Measurements from ENCODE around the gene SOX6.

The SOX6 gene

DNA sequence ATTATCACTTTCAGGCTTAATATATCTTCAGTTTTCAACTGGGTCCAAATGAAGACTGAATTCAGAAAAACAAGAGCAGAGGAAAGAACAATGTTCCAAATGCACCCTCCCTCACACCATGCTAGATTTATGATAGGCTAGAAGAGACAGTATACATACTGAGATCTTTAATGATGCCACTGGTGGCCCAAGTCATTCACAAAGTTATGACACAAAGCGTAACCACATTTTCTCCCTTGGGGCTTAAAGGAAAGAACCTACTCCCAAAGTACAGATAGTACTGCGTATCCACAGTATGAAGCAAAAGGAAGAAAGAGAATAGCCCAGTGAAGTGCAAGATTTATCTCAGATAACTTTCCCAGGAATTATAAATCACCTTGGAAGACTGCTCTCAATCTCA lies 10.9 kb upstream of the SOX6 start:
- TF ChIP-seq, protein P1, sequence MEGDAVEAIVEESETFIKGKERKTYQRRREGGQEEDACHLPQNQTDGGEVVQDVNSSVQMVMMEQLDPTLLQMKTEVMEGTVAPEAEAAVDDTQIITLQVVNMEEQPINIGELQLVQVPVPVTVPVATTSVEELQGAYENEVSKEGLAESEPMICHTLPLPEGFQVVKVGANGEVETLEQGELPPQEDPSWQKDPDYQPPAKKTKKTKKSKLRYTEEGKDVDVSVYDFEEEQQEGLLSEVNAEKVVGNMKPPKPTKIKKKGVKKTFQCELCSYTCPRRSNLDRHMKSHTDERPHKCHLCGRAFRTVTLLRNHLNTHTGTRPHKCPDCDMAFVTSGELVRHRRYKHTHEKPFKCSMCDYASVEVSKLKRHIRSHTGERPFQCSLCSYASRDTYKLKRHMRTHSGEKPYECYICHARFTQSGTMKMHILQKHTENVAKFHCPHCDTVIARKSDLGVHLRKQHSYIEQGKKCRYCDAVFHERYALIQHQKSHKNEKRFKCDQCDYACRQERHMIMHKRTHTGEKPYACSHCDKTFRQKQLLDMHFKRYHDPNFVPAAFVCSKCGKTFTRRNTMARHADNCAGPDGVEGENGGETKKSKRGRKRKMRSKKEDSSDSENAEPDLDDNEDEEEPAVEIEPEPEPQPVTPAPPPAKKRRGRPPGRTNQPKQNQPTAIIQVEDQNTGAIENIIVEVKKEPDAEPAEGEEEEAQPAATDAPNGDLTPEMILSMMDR (conservative IDR thresholded peaks at IDR 0.05; ENCODE audit: low read depth), result no peak
- no peak for DNase-seq (ENCODE audit: low spot score)
- POLR2A ChIA-PET (ENCODE audit: low non-redundant PET), result no interaction called here
- no peak overlapping the region for H3K27ac ChIP-seq
- CTCF ChIA-PET, result no interaction called here

DNA sequence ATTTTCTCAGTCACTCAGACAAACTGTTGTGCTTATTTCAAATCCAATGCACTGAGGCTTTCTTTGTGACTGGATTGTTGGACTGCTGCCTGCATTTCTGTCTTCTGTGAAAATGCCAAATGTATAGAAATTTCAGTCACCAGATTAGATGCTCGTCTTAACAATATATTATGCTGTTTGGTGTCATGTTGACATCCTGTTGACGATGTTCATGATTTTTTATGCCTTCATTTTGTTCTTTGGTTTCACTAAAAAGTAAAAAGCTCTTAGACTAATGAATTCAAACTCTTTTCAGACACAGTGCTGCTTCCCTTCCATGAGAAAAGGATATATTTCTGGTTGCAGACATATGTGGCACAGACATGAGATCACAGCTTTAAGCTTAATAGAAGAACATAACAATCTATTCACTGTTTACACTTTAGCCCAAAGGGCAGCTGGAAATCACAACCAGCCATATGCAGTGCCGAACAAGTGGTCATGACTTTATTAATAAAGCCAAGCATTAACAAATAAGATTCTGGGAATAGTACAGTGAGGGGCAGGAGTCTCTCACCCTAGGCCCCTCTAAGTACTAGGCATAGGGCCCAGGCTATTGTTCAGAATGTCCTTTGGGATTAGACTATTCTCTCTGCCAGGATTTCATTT lies 9.4 kb upstream of the SOX6 start:
- H3K27ac ChIP-seq, result no peak overlapping the region
- DNase-seq (ENCODE audit: low spot score), result no peak
- TF ChIP-seq, protein P1 (conservative IDR thresholded peaks at IDR 0.05; ENCODE audit: low read depth), result no peak
- ChIA-PET CTCF (no interaction called here), POLR2A (ENCODE audit: low non-redundant PET) (no interaction called here)

DNA sequence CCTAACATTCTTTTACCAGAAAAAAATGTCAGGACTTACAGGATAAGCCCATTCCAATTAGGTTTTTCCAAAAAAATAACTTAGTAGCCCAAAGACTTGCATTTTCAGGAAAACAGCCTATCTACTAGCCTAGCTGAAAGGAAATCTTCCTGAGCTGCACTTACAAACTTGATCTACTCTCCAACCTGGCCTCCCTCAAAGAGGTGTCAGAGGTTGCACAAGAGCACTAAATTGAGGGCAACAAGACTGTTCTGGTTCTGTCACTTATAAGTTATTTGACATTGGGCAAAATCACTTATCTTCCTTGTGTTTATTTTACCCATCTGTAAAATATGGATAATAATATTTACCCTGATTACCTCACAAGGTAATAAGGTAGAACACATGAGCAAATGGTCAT lies 7.9 kb upstream of the SOX6 start:
- ChIA-PET POLR2A (ENCODE audit: low non-redundant PET) (no interaction called here), CTCF (no interaction called here)
- TF ChIP-seq, protein P1 (conservative IDR thresholded peaks at IDR 0.05; ENCODE audit: low read depth), result no peak
- DNase-seq (ENCODE audit: low spot score), result no peak
- no peak overlapping the region for H3K27ac ChIP-seq

DNA sequence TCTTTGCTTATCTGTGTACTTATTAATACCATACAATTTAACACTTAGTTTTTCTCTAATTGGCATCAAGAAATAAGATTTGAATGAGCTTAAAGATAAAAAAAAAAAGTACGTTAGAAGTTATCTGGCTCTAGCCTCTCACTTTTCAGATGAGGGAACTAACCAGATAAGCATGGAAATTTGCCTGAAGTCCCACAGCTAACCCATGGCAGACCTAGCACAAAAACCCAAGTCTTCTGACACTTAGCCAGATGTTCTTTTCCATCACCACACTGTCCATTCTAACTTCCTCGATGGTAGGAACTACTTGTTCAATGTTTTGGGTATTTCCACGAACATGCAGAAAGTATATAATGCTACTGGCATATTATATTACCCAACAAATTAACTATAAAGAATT lies 7.4 kb upstream of the SOX6 start:
- ChIA-PET CTCF (interaction anchor here (0.7 kb wide), 1 partner anchor 12 kb away, joined by 3 read pairs; no protein-coding TSS in a partner anchor), POLR2A (ENCODE audit: low non-redundant PET) (no interaction called here)
- TF ChIP-seq, protein P1 (conservative IDR thresholded peaks at IDR 0.05; ENCODE audit: low read depth), result no peak
- DNase-seq (ENCODE audit: low spot score), result no peak
- no peak overlapping the region for H3K27ac ChIP-seq

DNA sequence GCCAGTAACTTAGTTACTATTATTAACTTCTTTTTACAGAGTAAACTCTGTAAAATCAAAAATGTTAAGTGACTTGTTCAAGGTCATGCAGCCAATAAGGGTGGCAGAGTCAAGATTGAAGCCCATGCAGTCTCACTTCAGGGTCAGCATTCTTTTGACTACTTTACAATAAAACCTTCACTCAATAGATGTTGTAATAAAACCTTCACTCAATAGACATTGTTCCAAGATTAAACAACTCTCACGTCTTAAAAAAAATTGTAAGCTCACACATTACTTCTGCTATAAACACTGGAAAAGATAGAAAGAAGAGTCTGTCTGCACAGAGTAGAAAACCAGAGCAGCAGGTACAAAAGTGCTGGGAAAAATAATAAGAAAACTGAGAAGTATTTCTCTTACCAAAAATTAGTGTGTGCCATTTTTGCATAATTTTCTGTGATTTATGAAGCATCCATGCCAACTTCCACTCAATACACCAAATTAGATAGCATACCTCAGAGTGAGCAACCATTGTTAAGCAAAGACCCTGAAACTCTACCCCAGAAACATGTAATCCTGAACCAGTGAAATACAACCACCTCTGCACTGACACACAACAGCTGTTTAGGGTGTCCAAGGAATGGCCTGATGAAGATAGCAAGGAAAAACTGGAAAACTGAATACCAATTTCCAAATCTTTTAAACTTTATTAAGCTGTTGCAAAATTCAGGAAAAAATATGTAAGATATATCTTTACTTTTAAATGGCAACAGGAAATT lies 4.9 kb upstream of the SOX6 start:
- no peak for DNase-seq (ENCODE audit: low spot score)
- ChIA-PET POLR2A (ENCODE audit: low non-redundant PET) (no interaction called here), CTCF (no interaction called here)
- no peak overlapping the region for H3K27ac ChIP-seq
- TF ChIP-seq, protein P1 (conservative IDR thresholded peaks at IDR 0.05; ENCODE audit: low read depth), result no peak

DNA sequence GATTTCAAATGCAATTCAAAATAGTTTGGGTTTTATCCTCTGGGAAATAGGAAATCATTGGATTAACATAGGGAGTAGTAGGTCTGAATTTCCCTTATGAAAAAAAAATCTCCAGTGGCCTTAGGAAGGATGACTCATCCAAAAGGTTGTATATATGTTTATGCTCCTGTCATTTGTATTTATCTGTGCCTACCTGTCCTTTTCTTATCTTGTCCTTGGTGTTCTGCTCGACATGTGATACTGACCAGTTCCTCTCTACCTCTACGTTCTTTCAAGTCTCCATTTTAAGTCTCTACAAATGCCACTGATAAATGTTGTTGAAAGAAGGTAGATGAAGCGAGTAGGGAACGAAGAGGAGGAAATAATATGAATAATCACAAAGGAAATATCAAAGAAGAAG lies 3.0 kb upstream of the SOX6 start:
- TF ChIP-seq, protein P1 (conservative IDR thresholded peaks at IDR 0.05; ENCODE audit: low read depth), result no peak
- ChIA-PET POLR2A (ENCODE audit: low non-redundant PET) (no interaction called here), CTCF (no interaction called here)
- no peak overlapping the region for H3K27ac ChIP-seq
- DNase-seq (ENCODE audit: low spot score), result no peak
